ENCODE results near the gene MYO5B.
"Not testable (repeated sequence)": the region's sequence is repeated elsewhere in the genome, so short reads cannot be mapped to it uniquely, and the experiment has no call there.

The MYO5B gene

DNA sequence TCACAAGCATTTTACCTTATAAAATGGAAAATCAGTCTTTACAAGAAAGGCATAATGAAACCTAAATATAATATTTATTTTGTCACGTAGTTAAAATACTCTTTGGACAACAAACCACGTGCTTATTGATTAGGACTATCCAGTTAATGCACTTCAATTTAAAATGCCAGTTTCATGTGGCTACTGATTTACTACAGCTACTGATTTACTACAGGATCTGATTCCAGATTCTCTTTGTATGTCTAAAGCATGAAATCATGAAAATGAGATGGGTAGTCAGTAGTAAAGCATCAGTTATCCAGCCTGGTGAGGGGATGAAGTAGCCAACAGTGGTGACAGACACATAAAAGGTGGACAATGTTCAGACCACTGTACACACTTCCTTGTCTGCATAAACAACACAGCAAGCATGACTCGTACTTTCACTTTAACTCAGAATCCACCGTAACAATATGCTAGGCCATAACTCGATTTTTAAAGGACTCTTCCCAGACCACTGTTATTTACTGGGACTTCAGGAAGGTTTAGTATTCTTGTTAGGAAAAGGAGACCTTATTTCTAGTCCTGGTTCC lies 406.5 kb downstream of the MYO5B start:
- Histone ChIP-seq H3K27me3 (ENCODE audit: insufficient read depth, low read length, poor library complexity) (peaks cover 3% of the 10 kb centered on the region), H3K27ac (ENCODE audit: low read length) (no peak overlapping the region), H3K4me2 (ENCODE audit: insufficient read depth, low read length) (no peak overlapping the region; the same call in 1 of the 2 replicates), H3K9me3 (ENCODE audit: insufficient read depth, low read length, severe bottlenecking) (no peaks in the 10 kb centered on the region), H2AFZ (ENCODE audit: low read depth, low read length) (no peak overlapping the region), H3K79me2 (ENCODE audit: insufficient read depth, low read length) (no peaks in the 10 kb centered on the region), H3K4me1 (ENCODE audit: insufficient read depth, low read length) (peaks cover 13% of the 10 kb centered on the region; the same call in 1 of the 2 replicates), H3K9ac (ENCODE audit: low read depth, low read length) (no peak overlapping the region), H3K4me3 (ENCODE audit: low read depth in 1 of 2, low read length in 2 of 2) (no peak overlapping the region), H4K20me1 (ENCODE audit: insufficient read depth, low read length) (no peaks in the 10 kb centered on the region), H3K36me3 (ENCODE audit: insufficient read depth, low read length) (no peaks in the 10 kb centered on the region)
- ATAC-seq (ENCODE audit: insufficient read depth, low read depth): peak; percentile 50; the same call in 1 of the 3 replicates
- DNase-seq: no peak
- TF ChIP-seq EZH2 (IDR thresholded peaks at IDR 0.05; ENCODE audit: borderline replicate concordance, low read depth, low read length, severe bottlenecking): no peak
- no peak for TF ChIP-seq CTCF (IDR thresholded peaks at IDR 0.05; ENCODE audit: borderline replicate concordance, extremely low read depth, low read length, poor library complexity, severe bottlenecking)

GRCh38 chr18:49786019-49786720 lies 408.8 kb downstream of the MYO5B start:
- Histone ChIP-seq H3K79me2 (ENCODE audit: insufficient read depth, low read length) (no peaks in the 10 kb centered on the region), H3K9me3 (ENCODE audit: insufficient read depth, low read length, severe bottlenecking) (no peaks in the 10 kb centered on the region), H3K4me1 (ENCODE audit: insufficient read depth, low read length) (peaks cover 13% of the 10 kb centered on the region; the same call in 1 of the 2 replicates), H3K4me3 (ENCODE audit: low read depth in 1 of 2, low read length in 2 of 2) (no peak overlapping the region), H2AFZ (ENCODE audit: low read depth, low read length) (no peak overlapping the region), H3K27ac (ENCODE audit: low read length) (no peak overlapping the region), H3K36me3 (ENCODE audit: insufficient read depth, low read length) (no peaks in the 10 kb centered on the region), H3K9ac (ENCODE audit: low read depth, low read length) (no peak overlapping the region), H4K20me1 (ENCODE audit: insufficient read depth, low read length) (no peaks in the 10 kb centered on the region), H3K27me3 (ENCODE audit: insufficient read depth, low read length, poor library complexity) (no peaks in the 10 kb centered on the region), H3K4me2 (ENCODE audit: insufficient read depth, low read length) (no peak overlapping the region)
- no peak for DNase-seq
- ATAC-seq (ENCODE audit: insufficient read depth, low read depth): peak; percentile 67; the same call in 2 of the 3 replicates
- TF ChIP-seq EZH2 (IDR thresholded peaks at IDR 0.05; ENCODE audit: borderline replicate concordance, low read depth, low read length, severe bottlenecking) (no peak), CTCF (IDR thresholded peaks at IDR 0.05; ENCODE audit: borderline replicate concordance, extremely low read depth, low read length, poor library complexity, severe bottlenecking) (no peak)

GRCh38 chr18:49784427-49785185 lies 410.3 kb downstream of the MYO5B start:
- Histone ChIP-seq H3K4me3 (ENCODE audit: low read depth in 1 of 2, low read length in 2 of 2) (no peak overlapping the region), H3K4me1 (ENCODE audit: insufficient read depth, low read length) (peaks cover 13% of the 10 kb centered on the region; the same call in 1 of the 2 replicates), H3K4me2 (ENCODE audit: insufficient read depth, low read length) (no peak overlapping the region), H3K36me3 (ENCODE audit: insufficient read depth, low read length) (no peaks in the 10 kb centered on the region), H3K9me3 (ENCODE audit: insufficient read depth, low read length, severe bottlenecking) (no peaks in the 10 kb centered on the region), H3K27ac (ENCODE audit: low read length) (no peak overlapping the region), H3K9ac (ENCODE audit: low read depth, low read length) (no peak overlapping the region), H4K20me1 (ENCODE audit: insufficient read depth, low read length) (no peaks in the 10 kb centered on the region), H2AFZ (ENCODE audit: low read depth, low read length) (no peak overlapping the region), H3K79me2 (ENCODE audit: insufficient read depth, low read length) (no peaks in the 10 kb centered on the region), H3K27me3 (ENCODE audit: insufficient read depth, low read length, poor library complexity) (no peaks in the 10 kb centered on the region)
- ATAC-seq (ENCODE audit: insufficient read depth, low read depth): no peak
- DNase-seq: no peak
- no peak for TF ChIP-seq EZH2 (IDR thresholded peaks at IDR 0.05; ENCODE audit: borderline replicate concordance, low read depth, low read length, severe bottlenecking)
- TF ChIP-seq CTCF (IDR thresholded peaks at IDR 0.05; ENCODE audit: borderline replicate concordance, extremely low read depth, low read length, poor library complexity, severe bottlenecking): no peak

GRCh38 chr18:49783631-49784030 lies 411.3 kb downstream of the MYO5B start:
- H3K4me1 ChIP-seq (ENCODE audit: insufficient read depth, low read length): peaks cover 14% of the 10 kb centered on the region; the same call in 1 of the 2 replicates
- not testable (repeated sequence) for H2AFZ ChIP-seq (ENCODE audit: low read depth, low read length); H3K9ac ChIP-seq (ENCODE audit: low read depth, low read length); H3K4me2 ChIP-seq (ENCODE audit: insufficient read depth, low read length); H3K79me2 ChIP-seq (ENCODE audit: insufficient read depth, low read length); ATAC-seq (ENCODE audit: insufficient read depth, low read depth); H3K9me3 ChIP-seq (ENCODE audit: insufficient read depth, low read length, severe bottlenecking); H3K27ac ChIP-seq (ENCODE audit: low read length); H3K27me3 ChIP-seq (ENCODE audit: insufficient read depth, low read length, poor library complexity); H3K36me3 ChIP-seq (ENCODE audit: insufficient read depth, low read length); H3K4me3 ChIP-seq (ENCODE audit: low read depth in 1 of 2, low read length in 2 of 2); H4K20me1 ChIP-seq (ENCODE audit: insufficient read depth, low read length); DNase-seq

Measured in DND-41 (cell line).